ENCODE measurements around the gene RRP15.

DNA sequence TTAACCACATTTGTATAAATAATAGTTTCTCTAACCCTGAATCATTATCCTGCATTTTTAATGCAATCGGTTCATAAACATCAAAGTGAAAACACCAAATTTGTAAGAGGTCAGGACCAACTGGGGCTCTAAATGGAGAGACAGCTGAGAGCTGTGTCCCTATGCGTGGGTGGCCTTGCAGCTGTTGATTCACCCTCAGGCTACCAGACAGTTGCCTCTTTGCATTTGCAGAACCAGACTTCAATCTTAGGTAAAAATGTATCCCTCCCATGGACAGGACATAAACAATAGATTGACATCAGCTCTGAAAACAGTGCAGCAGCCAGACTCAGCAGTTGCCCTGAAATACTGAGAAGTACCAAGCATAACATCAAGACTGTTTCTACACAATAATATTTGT, 51.2 kb downstream of the RRP15 start:
- TF ChIP-seq POLR2AphosphoS5 (IDR thresholded peaks at IDR 0.05; ENCODE audit: low read depth, low read length): no peak
- no peak for TF ChIP-seq EZH2 (IDR thresholded peaks at IDR 0.05)
- no peak for TF ChIP-seq SIN3A (IDR thresholded peaks at IDR 0.05; ENCODE audit: low read depth)
- TF ChIP-seq, protein P1, sequence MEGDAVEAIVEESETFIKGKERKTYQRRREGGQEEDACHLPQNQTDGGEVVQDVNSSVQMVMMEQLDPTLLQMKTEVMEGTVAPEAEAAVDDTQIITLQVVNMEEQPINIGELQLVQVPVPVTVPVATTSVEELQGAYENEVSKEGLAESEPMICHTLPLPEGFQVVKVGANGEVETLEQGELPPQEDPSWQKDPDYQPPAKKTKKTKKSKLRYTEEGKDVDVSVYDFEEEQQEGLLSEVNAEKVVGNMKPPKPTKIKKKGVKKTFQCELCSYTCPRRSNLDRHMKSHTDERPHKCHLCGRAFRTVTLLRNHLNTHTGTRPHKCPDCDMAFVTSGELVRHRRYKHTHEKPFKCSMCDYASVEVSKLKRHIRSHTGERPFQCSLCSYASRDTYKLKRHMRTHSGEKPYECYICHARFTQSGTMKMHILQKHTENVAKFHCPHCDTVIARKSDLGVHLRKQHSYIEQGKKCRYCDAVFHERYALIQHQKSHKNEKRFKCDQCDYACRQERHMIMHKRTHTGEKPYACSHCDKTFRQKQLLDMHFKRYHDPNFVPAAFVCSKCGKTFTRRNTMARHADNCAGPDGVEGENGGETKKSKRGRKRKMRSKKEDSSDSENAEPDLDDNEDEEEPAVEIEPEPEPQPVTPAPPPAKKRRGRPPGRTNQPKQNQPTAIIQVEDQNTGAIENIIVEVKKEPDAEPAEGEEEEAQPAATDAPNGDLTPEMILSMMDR (IDR thresholded peaks at IDR 0.05 in 2 of 3, conservative IDR thresholded peaks at IDR 0.05 in 1 of 3; ENCODE audit: borderline replicate concordance in 1 of 3, insufficient read depth in 1 of 3, low read depth in 2 of 3, low read length in 2 of 3): no peak
